ENCODE results near the gene GRAP.
"Not testable (repeated sequence)": the region's sequence is repeated elsewhere in the genome, so short reads cannot be mapped to it uniquely, and the experiment has no call there.

Gene GRAP

GRCh38 chr17:19063326-19063956, 16.7 kb upstream of the GRAP start:
- H3K4me1 ChIP-seq (ENCODE audit: control insufficient read depth, insufficient read depth, low read length); H3K36me3 ChIP-seq (ENCODE audit: control insufficient read depth, insufficient read depth, low read length); H3K27me3 ChIP-seq (ENCODE audit: control insufficient read depth, insufficient read depth, low read length); H3K9me3 ChIP-seq (ENCODE audit: control insufficient read depth, insufficient read depth, low read length); H3K4me3 ChIP-seq (ENCODE audit: low read depth, low read length); H3K9ac ChIP-seq (ENCODE audit: low read depth, low read length): not testable (repeated sequence)

- H3K9ac ChIP-seq (ENCODE audit: low read depth, low read length); H3K36me3 ChIP-seq (ENCODE audit: control insufficient read depth, insufficient read depth, low read length); H3K27me3 ChIP-seq (ENCODE audit: control insufficient read depth, insufficient read depth, low read length); H3K4me1 ChIP-seq (ENCODE audit: control insufficient read depth, insufficient read depth, low read length); H3K4me3 ChIP-seq (ENCODE audit: low read depth, low read length); H3K9me3 ChIP-seq (ENCODE audit: control insufficient read depth, insufficient read depth, low read length): not testable (repeated sequence)
Measured at GRCh38 chr17:19062718-19063325, 16.1 kb upstream of the GRAP start.

DNA sequence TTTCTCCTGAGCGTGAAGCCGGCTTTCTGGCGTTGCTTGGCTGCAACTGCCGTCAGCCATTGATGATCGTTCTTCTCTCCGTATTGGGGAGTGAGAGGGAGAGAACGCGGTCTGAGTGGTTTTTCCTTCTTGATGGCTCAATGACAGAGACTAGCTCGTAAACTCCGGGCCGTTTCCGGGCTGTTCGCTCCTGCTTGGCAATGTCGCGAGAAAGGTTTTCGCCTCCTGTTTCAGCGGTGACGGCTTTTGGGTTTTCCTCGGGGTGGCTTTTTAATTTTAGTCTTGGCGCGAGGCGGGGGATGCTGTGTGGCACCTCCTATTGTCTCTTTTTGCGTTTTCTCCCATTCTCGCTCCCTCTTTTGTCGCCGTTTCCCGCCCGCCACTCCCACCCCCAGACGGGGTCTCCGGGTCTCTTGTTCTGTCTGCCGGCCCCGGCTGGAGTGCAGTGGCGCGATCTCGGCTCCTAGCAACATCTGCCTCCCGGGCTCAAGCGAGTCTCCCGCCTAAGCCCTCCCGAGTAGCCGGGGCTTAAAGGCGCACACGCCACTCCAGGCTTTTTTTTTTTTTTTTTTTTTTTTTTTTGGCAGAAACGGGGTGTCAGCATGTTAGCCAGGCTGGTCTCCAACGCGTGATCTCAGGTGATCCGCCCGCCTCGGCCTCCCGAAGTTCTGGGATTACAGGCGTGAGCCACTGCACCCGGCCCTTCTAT, 15.4 kb upstream of the GRAP start:
- H3K4me1 ChIP-seq (ENCODE audit: control insufficient read depth, insufficient read depth, low read length); H3K4me3 ChIP-seq (ENCODE audit: low read depth, low read length); H3K9ac ChIP-seq (ENCODE audit: low read depth, low read length); H3K27me3 ChIP-seq (ENCODE audit: control insufficient read depth, insufficient read depth, low read length); H3K9me3 ChIP-seq (ENCODE audit: control insufficient read depth, insufficient read depth, low read length); H3K36me3 ChIP-seq (ENCODE audit: control insufficient read depth, insufficient read depth, low read length): not testable (repeated sequence)

DNA sequence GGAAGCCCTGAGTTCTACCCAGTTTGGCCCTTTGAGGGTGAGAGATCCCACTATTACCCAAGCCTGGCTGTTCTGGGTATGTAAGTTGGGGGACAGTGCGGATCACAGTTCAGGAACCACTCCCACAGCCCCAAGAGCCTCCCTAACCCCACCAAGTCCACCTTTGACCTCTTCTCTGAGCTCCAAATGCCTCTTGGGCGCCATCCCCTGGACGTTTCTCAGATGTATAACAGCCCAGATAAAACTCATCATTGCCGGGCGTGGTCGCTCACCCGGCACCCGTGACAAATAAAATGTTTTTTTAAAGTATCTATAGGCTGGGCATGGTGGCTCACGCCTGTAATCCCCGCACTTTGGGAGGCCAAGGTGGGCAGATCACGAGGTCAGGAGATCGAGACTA, 8.7 kb upstream of the GRAP start:
- not testable (repeated sequence) for H3K4me1 ChIP-seq (ENCODE audit: control insufficient read depth, insufficient read depth, low read length); H3K9me3 ChIP-seq (ENCODE audit: control insufficient read depth, insufficient read depth, low read length); H3K27me3 ChIP-seq (ENCODE audit: control insufficient read depth, insufficient read depth, low read length); H3K36me3 ChIP-seq (ENCODE audit: control insufficient read depth, insufficient read depth, low read length); H3K4me3 ChIP-seq (ENCODE audit: low read depth, low read length); H3K9ac ChIP-seq (ENCODE audit: low read depth, low read length)

DNA sequence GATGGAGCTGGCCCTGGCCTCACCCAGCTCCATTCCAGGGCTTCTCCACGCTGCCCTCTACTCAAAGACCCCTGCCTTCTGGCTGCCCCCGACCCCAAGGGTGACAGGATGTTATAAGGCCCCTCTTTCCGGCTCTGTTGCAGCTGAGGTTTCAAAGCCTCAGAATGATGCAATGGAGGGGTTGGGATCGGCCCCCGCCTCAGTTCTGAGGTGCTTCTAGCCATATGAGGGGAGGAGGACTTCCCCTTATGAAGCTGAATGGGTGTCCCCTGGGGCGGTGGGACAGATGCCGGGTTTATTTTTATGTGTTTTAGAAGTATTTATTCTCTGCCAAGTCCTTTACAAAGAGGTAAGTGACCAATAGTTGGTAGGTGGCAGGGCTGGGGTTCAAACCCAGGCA, 2.1 kb upstream of the GRAP start:
- not testable (repeated sequence) for H3K36me3 ChIP-seq (ENCODE audit: control insufficient read depth, insufficient read depth, low read length); H3K4me1 ChIP-seq (ENCODE audit: control insufficient read depth, insufficient read depth, low read length); H3K4me3 ChIP-seq (ENCODE audit: low read depth, low read length); H3K9me3 ChIP-seq (ENCODE audit: control insufficient read depth, insufficient read depth, low read length); H3K27me3 ChIP-seq (ENCODE audit: control insufficient read depth, insufficient read depth, low read length); H3K9ac ChIP-seq (ENCODE audit: low read depth, low read length)

DNA sequence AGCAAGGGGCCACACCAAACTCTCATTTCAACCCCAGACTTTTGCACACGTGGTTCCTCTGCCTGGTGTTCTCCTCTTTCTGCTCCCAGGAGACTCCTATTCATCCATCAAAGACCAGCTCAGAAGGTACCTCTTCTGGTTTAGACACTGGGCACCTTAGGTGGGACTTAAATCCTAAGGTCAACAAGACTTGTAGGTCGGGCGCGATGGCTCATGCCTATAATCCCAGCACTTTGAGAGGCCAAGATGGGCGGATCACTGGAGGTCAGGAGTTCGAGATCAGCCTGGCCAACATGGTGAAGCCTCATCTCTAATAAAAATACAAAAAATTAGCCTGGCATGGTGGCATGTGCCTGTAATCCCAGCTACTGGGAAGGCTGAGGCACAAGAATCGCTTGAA, 753 bp upstream of the GRAP start:
- not testable (repeated sequence) for H3K9ac ChIP-seq (ENCODE audit: low read depth, low read length); H3K4me3 ChIP-seq (ENCODE audit: low read depth, low read length); H3K27me3 ChIP-seq (ENCODE audit: control insufficient read depth, insufficient read depth, low read length); H3K4me1 ChIP-seq (ENCODE audit: control insufficient read depth, insufficient read depth, low read length); H3K9me3 ChIP-seq (ENCODE audit: control insufficient read depth, insufficient read depth, low read length); H3K36me3 ChIP-seq (ENCODE audit: control insufficient read depth, insufficient read depth, low read length)

- H3K9ac ChIP-seq (ENCODE audit: low read depth, low read length); H3K9me3 ChIP-seq (ENCODE audit: control insufficient read depth, insufficient read depth, low read length); H3K27me3 ChIP-seq (ENCODE audit: control insufficient read depth, insufficient read depth, low read length); H3K4me3 ChIP-seq (ENCODE audit: low read depth, low read length); H3K4me1 ChIP-seq (ENCODE audit: control insufficient read depth, insufficient read depth, low read length); H3K36me3 ChIP-seq (ENCODE audit: control insufficient read depth, insufficient read depth, low read length): not testable (repeated sequence)
Measured at GRCh38 chr17:19044643-19045042, 2.1 kb downstream of the GRAP start.

DNA sequence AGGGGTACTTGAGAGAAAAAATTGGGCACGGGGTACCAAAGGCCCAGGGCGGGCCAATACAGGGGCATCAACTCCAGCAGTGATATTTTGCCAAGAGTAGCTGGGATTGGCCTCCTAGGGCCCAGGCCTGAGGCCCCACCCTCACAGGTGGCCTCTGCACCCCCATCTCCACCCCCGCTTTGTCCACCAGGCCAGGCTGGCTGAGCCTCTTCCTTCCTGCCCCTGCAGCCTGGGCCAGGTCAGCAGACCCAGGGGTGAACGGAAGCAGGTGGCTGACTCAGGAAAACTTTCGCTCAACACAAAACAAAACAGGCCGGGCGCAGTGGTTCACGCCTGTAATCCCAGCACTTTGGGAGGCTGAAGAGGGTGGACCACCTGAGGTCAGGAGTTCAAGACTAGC, 3.7 kb downstream of the GRAP start:
- H3K27me3 ChIP-seq (ENCODE audit: control insufficient read depth, insufficient read depth, low read length): not testable (repeated sequence)

GRCh38 chr17:19042369-19042768, 4.4 kb downstream of the GRAP start:
- H3K4me1 ChIP-seq (ENCODE audit: control insufficient read depth, insufficient read depth, low read length); H3K36me3 ChIP-seq (ENCODE audit: control insufficient read depth, insufficient read depth, low read length); H3K9ac ChIP-seq (ENCODE audit: low read depth, low read length); H3K9me3 ChIP-seq (ENCODE audit: control insufficient read depth, insufficient read depth, low read length); H3K4me3 ChIP-seq (ENCODE audit: low read depth, low read length); H3K27me3 ChIP-seq (ENCODE audit: control insufficient read depth, insufficient read depth, low read length): not testable (repeated sequence)

More for the DNA sequence above, 3.7 kb downstream of the GRAP start:
- H3K9ac ChIP-seq (ENCODE audit: low read depth, low read length); H3K9me3 ChIP-seq (ENCODE audit: control insufficient read depth, insufficient read depth, low read length); H3K4me3 ChIP-seq (ENCODE audit: low read depth, low read length); H3K4me1 ChIP-seq (ENCODE audit: control insufficient read depth, insufficient read depth, low read length); H3K36me3 ChIP-seq (ENCODE audit: control insufficient read depth, insufficient read depth, low read length): not testable (repeated sequence)

- not testable (repeated sequence) for H3K4me1 ChIP-seq (ENCODE audit: control insufficient read depth, insufficient read depth, low read length); H3K27me3 ChIP-seq (ENCODE audit: control insufficient read depth, insufficient read depth, low read length); H3K4me3 ChIP-seq (ENCODE audit: low read depth, low read length); H3K9me3 ChIP-seq (ENCODE audit: control insufficient read depth, insufficient read depth, low read length); H3K36me3 ChIP-seq (ENCODE audit: control insufficient read depth, insufficient read depth, low read length); H3K9ac ChIP-seq (ENCODE audit: low read depth, low read length)
Measured at GRCh38 chr17:19041871-19042270, 4.9 kb downstream of the GRAP start.

DNA sequence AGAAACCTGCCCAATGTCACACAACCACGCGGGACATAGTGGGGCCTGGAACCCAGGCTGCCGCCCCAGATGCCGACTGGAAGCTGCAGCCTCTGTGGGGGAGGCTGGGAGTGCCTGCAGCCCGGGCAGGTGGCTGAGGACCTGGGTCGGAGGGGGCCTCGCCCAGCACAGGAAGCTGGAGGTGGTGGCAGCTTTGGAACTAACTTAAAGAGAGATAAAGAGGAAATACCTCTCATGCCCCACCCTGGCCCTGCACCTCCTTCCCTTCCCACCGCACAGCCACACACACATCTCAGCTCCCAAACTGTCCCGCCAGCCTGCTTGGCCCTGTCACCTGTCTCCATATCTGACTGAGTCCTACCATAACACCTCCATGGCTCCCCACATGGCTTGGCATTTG, 6.4 kb downstream of the GRAP start:
- H3K4me3 ChIP-seq (ENCODE audit: low read depth, low read length); H3K9ac ChIP-seq (ENCODE audit: low read depth, low read length); H3K4me1 ChIP-seq (ENCODE audit: control insufficient read depth, insufficient read depth, low read length); H3K36me3 ChIP-seq (ENCODE audit: control insufficient read depth, insufficient read depth, low read length); H3K9me3 ChIP-seq (ENCODE audit: control insufficient read depth, insufficient read depth, low read length); H3K27me3 ChIP-seq (ENCODE audit: control insufficient read depth, insufficient read depth, low read length): not testable (repeated sequence)

DNA sequence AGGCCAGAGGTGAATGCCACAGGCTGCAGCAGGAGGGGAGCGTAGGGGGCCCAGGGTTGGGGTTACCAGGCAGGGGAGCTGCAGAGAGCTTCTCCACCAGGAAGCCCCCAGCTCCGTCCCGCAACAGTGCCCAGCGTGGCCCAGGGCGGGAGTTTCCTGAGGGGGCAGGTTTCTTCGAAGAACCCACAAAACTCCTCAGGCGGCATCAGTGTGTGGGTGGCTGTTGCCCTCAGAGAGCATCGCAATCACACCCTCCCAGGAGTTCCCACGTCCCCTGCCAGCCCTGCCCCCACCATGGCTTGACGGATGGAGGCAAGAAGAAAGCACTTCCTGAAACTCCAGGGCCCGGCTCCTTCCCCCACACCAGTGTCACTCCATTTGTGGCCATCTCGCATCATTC, 8.0 kb downstream of the GRAP start:
- not testable (repeated sequence) for H3K27me3 ChIP-seq (ENCODE audit: control insufficient read depth, insufficient read depth, low read length); H3K4me1 ChIP-seq (ENCODE audit: control insufficient read depth, insufficient read depth, low read length); H3K9ac ChIP-seq (ENCODE audit: low read depth, low read length); H3K36me3 ChIP-seq (ENCODE audit: control insufficient read depth, insufficient read depth, low read length); H3K4me3 ChIP-seq (ENCODE audit: low read depth, low read length); H3K9me3 ChIP-seq (ENCODE audit: control insufficient read depth, insufficient read depth, low read length)

All from iPS-15b (cell line).